ENCODE measurements around the gene RPRD2. TPM values are rescaled to one million over a fixed set of nuclear protein-coding genes. Genes with fewer than 3 reads are reported as not detected.

Gene RPRD2
- total and polyA plus RNA-seq, 11 donors: 6.4 to 33.4 (median 22.6) TPM

DNA sequence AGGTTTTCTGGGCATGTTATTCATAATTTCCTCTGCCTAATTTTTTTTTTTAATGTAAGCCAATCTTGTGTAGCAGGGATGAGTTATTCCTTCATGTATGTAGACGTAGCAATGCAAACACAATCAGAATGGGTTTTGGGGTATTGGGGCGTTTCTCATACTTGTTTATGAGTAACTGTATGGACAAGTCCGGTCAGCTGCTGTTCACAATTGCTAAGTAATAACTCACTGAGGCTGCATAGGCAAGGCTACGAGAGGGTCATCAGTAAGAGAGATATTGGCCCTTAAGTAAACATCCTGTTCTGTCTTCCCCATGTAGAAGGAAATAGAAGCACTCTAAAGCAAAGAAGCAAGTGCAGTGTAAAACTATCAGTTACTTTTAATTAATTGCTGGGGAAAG is 113.8 kb downstream of the RPRD2 start:
- peaks cover 0 to 16% (median 4%) of the 10 kb centered on the region in 9 donors for H3K36me3 ChIP-seq
- H3K27ac ChIP-seq: peak overlapping the region in 9 of 12 donors; percentile 1 to 55 (median 21)
- H3K27me3 ChIP-seq: no peaks in the 10 kb centered on the region
- no peak for ATAC-seq
- H3K4me1 ChIP-seq: peaks cover 0 to 34% (median 17%) of the 10 kb centered on the region in 12 donors
- intact Hi-C loops (cut with DNase I): no loop called here
- H3K9me3 ChIP-seq: no peaks in the 10 kb centered on the region
- DNase-seq: no peak
- no peak for TF ChIP-seq POLR2A (IDR thresholded peaks at IDR 0.05)
- TF ChIP-seq CTCF (IDR thresholded peaks at IDR 0.05): no peak
- H3K4me3 ChIP-seq: no peak overlapping the region
- WGBS, 4 donors: 53 to 61% (median 57%) methylated on average over 4 of the region's 4 CpGs

GRCh38 chr1:150479370-150479769 is 115.4 kb downstream of the RPRD2 start:
- Histone ChIP-seq H3K4me1 (peaks cover 0 to 23% (median 10%) of the 10 kb centered on the region in 12 donors), H3K27me3 (no peaks in the 10 kb centered on the region), H3K27ac (no peak overlapping the region), H3K4me3 (no peak overlapping the region), H3K36me3 (peaks cover 0 to 3% (median 0%) of the 10 kb centered on the region in 9 donors), H3K9me3 (no peaks in the 10 kb centered on the region)
- intact Hi-C loops (cut with DNase I): no loop called here
- TF ChIP-seq CTCF (IDR thresholded peaks at IDR 0.05): no peak
- TF ChIP-seq POLR2A (IDR thresholded peaks at IDR 0.05): no peak
- DNase-seq (no peak), ATAC-seq (no peak)
- WGBS, 4 donors: 72 to 77% (median 73%) methylated on average over 4 of the region's 4 CpGs

- no peak for DNase-seq
- no peaks in the 10 kb centered on the region for H3K27me3 ChIP-seq
- no peaks in the 10 kb centered on the region for H3K9me3 ChIP-seq
- TF ChIP-seq POLR2A (IDR thresholded peaks at IDR 0.05): no peak
- TF ChIP-seq CTCF (IDR thresholded peaks at IDR 0.05): no peak
- no peak for ATAC-seq
- peaks cover 0 to 23% (median 9%) of the 10 kb centered on the region in 12 donors for H3K4me1 ChIP-seq
- H3K27ac ChIP-seq: no peak overlapping the region
- WGBS, 4 donors: 60 to 77% (median 73%) methylated on average over 2 of the region's 2 CpGs
- H3K36me3 ChIP-seq: no peaks in the 10 kb centered on the region
- no peak overlapping the region for H3K4me3 ChIP-seq
- intact Hi-C loops (cut with DNase I): loop anchor here in 1 of 10 donors (10.0 kb wide), 1 partner anchor 145 kb away; the partner anchor contains the start of gene ENSA
These were observed 116.0 kb downstream of the RPRD2 start for GRCh38 chr1:150479927-150480352.

GRCh38 chr1:150484431-150484830 is 120.5 kb downstream of the RPRD2 start:
- Histone ChIP-seq H3K9me3 (no peaks in the 10 kb centered on the region), H3K4me3 (no peak overlapping the region), H3K27ac (no peak overlapping the region), H3K4me1 (peaks cover 0 to 18% (median 9%) of the 10 kb centered on the region in 12 donors), H3K27me3 (no peaks in the 10 kb centered on the region), H3K36me3 (peaks cover 0 to 9% (median 7%) of the 10 kb centered on the region in 9 donors)
- WGBS, 4 donors: 69 to 86% (median 77%) methylated on average over 5 of the region's 5 CpGs
- DNase-seq (no peak), ATAC-seq (no peak)
- TF ChIP-seq CTCF (IDR thresholded peaks at IDR 0.05) (no peak), POLR2A (IDR thresholded peaks at IDR 0.05) (no peak)
- intact Hi-C loops (cut with DNase I): loop anchor here in 1 of 10 donors (10.0 kb wide), 1 partner anchor 140 kb away; the partner anchor contains the start of gene ENSA
